Measurements from ENCODE around the gene GBX1.

Gene GBX1

GRCh38 chr7:151168787-151169162 lies 1.3 kb upstream of the GBX1 start:
- TF ChIP-seq CTCF (conservative IDR thresholded peaks at IDR 0.05), result no peak
- H3K27ac ChIP-seq, result no peak overlapping the region

DNA sequence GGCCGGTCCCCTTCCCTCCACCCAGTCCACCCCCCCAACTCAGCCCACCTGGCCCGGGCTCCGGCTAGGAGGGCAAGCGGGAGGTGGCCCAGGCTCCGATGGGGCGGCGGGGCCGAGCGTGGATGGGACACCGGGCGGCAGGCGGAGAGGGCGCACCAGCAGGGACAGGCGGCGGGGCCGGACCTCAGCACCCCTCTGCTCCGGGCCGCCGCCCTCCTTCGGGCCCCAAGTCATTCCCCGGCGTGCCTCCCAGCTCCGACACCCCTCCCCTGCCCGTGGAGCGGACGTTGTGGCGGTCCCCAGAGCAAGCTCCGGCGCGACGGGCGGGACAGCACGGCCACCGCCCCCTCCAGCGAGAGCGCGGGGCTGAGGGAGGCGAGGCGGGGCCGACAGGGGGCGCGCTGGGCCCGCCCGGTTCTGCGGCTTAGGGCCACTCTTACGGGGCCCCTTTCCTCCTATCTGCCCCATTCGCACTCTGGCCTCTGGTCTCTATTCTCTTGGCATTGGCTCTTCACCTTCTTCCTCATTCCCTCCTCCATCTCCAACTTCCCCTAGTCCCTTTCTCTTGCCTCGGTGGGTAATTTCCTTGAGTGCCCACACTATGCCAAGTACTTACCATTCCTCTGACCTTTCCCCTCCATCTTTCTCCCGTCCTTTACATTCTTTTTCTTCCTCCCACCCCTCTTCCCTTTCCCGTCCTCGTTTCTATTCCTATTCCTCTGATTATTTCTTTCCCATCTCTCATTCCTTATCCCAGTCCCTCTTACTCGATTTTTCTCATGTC lies 701 bp upstream of the GBX1 start:
- H3K27ac ChIP-seq, result no peak overlapping the region
- peak; percentile 90 for TF ChIP-seq CTCF (conservative IDR thresholded peaks at IDR 0.05)

- no peak for TF ChIP-seq CTCF (conservative IDR thresholded peaks at IDR 0.05)
Measured at GRCh38 chr7:151166629-151167196, 781 bp downstream of the GBX1 start.

GRCh38 chr7:151161757-151162156 lies 5.7 kb downstream of the GBX1 start:
- TF ChIP-seq CTCF (conservative IDR thresholded peaks at IDR 0.05), result no peak

More at GRCh38 chr7:151166629-151167196, 781 bp downstream of the GBX1 start:
- H3K27ac ChIP-seq, result peak overlapping the region; percentile 18; the same call in 1 of the 2 replicates

GRCh38 chr7:151157645-151158329 lies 9.7 kb downstream of the GBX1 start:
- H3K27ac ChIP-seq, result no peak overlapping the region
- no peak for TF ChIP-seq CTCF (conservative IDR thresholded peaks at IDR 0.05)

More at GRCh38 chr7:151161757-151162156, 5.7 kb downstream of the GBX1 start:
- H3K27ac ChIP-seq, result no peak overlapping the region

- peak; percentile 41; the same call in 1 of the 2 replicates for TF ChIP-seq CTCF (conservative IDR thresholded peaks at IDR 0.05)
- H3K27ac ChIP-seq, result no peak overlapping the region
Measured at GRCh38 chr7:151152643-151153513, 14.6 kb downstream of the GBX1 start.
